Dermis microvascular lymphatic vessel endothelial cell (primary cell): ENCODE results near the gene NDST3. TPM values are rescaled to one million over a fixed set of nuclear protein-coding genes. Genes with fewer than 3 reads are reported as not detected.

Experiments used
- DNase-seq, 2 donors: peaks; one replicate each; pipeline versions ENCODE4 v3.0.0 to v3.0.0-alpha.2; 2010; ENCODE audit warnings: low read depth in 2 of 2
- total RNA-seq: library from RNA; depleted of rRNA; stranded (reverse); fragments of >200 nt; gene quantifications from 2 replicates; pipeline ENCODE4 v1.2.1, GENCODE V29; 2014

Gene NDST3
- total RNA-seq, 1 donor from 2014 or later: 3.0 TPM

DNA sequence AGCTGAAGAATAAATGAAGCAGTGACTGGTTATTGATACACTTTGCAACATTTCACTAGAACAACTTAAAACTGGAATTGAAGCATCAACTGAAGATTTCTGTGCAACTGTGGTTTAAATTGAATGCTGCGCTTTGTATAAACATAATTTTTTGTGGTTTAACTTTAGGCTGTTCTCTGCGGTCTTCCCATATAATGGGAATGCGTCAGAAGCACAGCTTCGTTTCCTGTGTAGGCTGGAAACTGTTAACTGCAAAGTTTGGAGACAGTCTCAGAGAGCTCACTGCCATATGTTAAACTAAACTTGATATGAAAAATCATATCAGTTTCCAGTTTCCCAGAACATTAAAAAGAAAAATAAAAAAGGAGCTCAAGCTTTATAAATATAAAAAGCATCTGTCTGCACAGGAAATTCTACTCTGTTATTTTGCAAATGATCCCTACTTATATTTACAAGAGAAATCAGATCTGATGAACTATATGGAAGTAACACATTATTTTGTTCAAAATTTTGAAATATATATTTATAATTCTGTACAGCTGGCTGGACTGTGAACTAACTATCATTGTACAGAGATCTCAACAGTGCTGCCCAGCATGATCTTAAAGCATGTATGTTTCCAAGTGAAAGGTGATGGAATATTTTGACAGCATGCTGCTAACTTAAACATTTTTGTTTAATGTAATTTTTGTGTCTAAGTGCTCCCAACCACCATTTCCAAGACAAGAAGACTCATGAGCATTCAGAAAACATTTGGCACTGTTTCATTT is 139.9 kb downstream of the NDST3 start:
- peak; percentile 11 to 64 for DNase-seq

DNA sequence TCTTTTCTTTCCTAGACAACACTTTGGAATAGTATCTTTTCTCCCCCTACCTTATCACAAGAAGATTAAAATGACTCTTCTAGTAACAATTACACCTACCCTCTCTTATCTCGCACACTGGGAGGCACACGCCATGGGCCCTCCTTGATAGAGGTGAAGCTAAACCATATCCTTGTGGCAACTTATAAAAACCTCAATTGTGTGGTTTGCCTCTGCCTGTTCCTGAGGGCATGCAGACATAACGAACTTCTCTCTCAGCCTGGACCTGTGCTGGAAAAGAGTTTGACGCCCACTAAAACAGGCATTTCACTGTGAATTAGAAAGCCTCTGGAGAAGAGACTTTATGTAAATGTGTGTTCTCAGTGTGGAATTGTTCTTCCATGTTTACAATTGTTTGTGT is 141.2 kb downstream of the NDST3 start:
- DNase-seq: no peak

DNA sequence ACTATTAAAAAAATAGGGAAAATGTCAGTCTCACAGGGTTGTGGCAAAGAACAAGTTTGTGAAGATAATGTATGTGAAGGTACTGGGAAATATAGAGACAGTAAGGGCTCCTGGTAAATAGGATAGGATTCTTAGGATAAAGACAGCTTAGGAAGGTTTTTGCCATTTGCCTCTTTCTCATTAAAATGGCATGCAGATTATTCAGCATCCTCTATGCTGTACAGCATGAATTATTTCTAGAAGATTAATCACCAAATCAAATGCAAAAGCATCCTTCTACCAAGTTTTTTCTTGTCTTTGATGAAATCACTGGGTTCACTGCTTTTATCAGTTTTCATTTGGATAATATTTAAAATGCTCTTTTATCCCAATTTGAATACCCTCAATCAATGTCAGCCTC is 142.8 kb downstream of the NDST3 start:
- DNase-seq: no peak

- peak in 1 of 2 donors; percentile 5 for DNase-seq
These were observed 146.5 kb downstream of the NDST3 start for GRCh38 chr4:118180776-118181175.

DNA sequence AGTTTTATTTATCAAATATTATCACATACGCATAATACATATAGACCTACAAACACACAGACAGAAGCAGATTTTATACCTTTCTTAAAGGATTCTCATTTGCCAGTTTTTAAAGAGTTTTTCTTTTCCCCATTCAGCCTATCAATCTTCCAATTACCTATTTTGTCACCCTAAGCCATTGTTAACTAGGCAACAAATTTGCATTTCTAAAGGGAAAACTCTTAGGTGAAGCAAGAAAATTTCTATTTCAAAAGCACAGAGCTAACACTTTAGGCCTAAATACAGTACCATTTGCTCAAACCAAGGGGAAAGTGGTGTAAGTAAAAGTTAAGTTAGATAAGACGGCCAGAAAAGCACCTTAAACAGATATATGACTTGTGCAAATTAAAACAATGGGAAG is 156.6 kb downstream of the NDST3 start:
- DNase-seq: no peak

DNA sequence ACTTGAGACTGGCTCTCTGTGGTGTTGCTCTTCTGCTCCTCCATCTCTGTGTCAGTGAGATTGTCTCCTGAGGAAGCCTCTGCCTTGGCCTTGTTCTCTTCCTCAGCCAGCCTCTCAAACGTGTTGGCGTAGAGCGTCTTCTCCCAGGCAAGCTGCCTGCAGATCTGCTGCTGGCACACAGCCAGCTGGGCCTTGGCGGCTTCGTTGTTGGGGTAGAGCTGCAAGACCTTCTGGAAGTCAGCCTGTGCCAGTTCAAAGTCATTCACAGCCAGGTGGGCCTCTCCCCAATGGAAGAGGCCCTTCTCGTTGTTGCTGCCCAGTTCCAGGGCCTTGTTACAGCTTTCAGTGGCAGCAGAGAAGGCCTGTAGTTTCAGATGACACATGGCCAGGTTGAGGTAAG is 159.1 kb downstream of the NDST3 start:
- no peak for DNase-seq

- DNase-seq: no peak
These were observed 172.3 kb downstream of the NDST3 start for GRCh38 chr4:118206627-118207026.

- no peak for DNase-seq
These were observed 178.8 kb downstream of the NDST3 start for GRCh38 chr4:118213101-118213500.

- DNase-seq: no peak
These were observed 181.5 kb downstream of the NDST3 start for GRCh38 chr4:118215826-118216225.

- DNase-seq: peak in 1 of 2 donors; percentile 60
These were observed 187.0 kb downstream of the NDST3 start for GRCh38 chr4:118221227-118221800.

- peak; percentile 77 for DNase-seq
These were observed 190.1 kb downstream of the NDST3 start for GRCh38 chr4:118224243-118224829.

DNA sequence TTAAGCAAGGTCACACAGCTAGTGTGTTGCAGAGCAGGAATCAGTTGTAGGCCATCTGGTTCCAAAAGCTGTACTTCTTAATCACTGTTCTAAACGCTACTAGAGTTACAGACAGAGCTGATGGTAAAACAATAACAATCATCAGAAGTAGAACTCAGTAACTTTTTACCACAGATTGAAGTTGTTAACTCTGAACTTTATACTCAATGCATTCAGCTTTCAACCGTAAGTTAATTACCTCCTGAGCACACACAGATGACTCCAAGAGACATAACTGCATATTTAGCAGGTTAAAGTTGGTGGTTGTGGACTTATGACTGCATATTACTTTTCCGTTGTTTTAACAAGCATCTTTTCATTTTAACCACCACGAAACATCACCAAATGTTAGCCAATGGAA is 191.2 kb downstream of the NDST3 start:
- no peak for DNase-seq

- DNase-seq: no peak
These were observed 192.2 kb downstream of the NDST3 start for GRCh38 chr4:118226311-118227010.

DNA sequence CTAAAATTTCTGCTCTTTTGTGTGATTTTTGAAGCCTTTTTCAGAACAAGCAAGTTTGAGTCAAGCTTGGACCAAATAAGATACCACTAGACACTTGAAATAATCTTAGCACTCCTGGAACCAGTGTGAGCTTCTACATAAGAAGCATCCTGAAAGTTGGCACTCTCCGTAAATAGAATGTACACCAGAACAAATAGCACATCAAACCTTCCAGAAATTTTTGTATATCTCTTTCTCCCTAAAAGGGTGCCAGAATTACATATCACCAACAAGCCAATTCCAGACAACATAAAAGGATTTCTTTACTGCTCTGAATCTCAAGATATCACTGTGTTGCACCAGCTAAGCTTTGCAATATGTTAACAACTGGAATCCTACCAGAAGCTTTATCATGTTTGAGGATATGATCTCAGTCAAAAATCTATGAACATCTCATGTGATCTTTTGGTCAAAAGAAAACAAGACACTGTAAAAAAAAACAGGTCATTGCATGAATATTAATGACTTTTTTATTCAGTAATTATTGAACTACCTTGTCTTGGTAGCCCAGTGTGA is 201.4 kb downstream of the NDST3 start:
- DNase-seq: no peak

GRCh38 chr4:118237531-118237930 is 203.2 kb downstream of the NDST3 start:
- DNase-seq: no peak

DNA sequence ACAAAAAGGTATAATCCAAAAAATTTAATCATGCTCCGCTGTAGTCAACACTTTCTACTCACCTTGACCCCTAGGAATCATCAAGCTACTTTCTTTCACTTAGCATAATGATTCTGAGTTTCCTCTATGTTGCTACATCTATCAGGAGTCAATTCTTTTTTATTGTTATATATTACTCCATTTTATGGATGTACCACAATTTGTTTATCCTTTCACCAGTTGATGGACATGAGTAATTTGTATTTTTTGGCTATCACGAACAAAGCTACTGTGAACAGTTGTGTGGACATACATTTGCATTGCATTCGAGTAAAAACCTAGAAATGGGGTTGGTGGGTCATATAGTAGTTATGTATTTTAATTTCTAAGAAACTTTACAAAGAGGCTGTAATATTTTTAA is 215.6 kb downstream of the NDST3 start:
- DNase-seq: no peak

DNA sequence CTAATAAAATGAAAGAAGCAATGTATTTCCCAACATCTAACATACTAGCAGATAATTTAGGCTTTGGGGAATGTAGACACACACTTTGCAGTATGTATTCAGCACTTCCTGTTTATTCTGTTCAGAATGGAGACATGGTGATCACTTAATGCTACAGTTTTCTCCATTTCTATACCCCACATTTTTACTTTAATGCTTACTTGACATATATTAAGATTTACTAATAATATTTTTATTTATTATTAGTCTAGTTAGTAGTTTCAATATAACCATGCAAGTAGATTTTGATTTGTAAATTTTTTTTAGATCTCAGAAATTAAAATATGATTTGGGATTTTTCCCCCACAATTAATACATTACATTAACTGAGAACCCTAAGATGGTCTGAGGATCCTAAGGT is 220.1 kb downstream of the NDST3 start:
- no peak for DNase-seq

DNA sequence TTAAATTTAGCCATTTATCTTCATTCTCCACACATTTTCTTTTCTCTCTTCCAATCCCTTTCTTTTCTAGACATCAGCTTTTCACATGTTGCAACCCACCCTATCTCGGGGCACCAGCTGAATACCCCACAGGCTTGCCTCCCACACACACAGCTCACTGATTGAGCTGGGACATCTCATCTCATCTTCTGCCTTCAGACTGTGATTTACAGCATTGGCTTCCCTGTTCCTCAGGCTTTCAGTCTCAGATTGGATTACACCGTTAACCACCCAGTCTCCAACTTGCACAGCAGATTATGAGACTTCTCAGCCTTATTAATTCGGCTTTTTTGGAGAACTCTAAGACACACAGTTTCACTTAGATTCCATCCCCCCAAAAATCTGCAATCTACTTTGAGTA is 224.8 kb downstream of the NDST3 start:
- DNase-seq: no peak

GRCh38 chr4:118260309-118260708 is 226.0 kb downstream of the NDST3 start:
- DNase-seq: no peak

GRCh38 chr4:118264096-118264495 is 229.8 kb downstream of the NDST3 start:
- DNase-seq: no peak

GRCh38 chr4:118265312-118266144 is 231.2 kb downstream of the NDST3 start:
- DNase-seq: no peak
